Esophagus muscularis mucosa (tissue), 4 donors: ENCODE results near the gene RUSF1. TPM values are rescaled to one million over a fixed set of nuclear protein-coding genes. Genes with fewer than 3 reads are reported as not detected.
A peak's percentile ranks its signal among the peaks of the same experiment; 100 is the strongest.

Experiments used
- DNase-seq: peaks from one replicate; pipeline ENCODE4 v3.0.0-alpha.2; 2017; ENCODE audit errors: extremely low spot score
- H3K27ac ChIP-seq, 4 donors: fragments of 200-600 bp; sonication (generic); replicated peaks in 1 of 4; 1 replicate in 3 of 4; 2 replicates in 1 of 4; pipeline ENCODE4 v1.5.1; 2016 to 2019; ENCODE audit warnings: mild to moderate bottlenecking in 1 of 4
- H3K27me3 ChIP-seq, 4 donors: fragments of 200-600 bp; sonication (generic); one replicate each; pipeline versions ENCODE4 v1.5.1 to v1.6.0; 2016 to 2019
- H3K36me3 ChIP-seq, 4 donors: fragments of 200-600 bp; sonication (generic); one replicate each; pipeline ENCODE4 v1.5.1; 2016 to 2019
- H3K4me1 ChIP-seq, 4 donors: fragments of 200-600 bp; sonication (generic); one replicate each; pipeline ENCODE4 v1.5.1; 2016 to 2019
- H3K4me3 ChIP-seq, 4 donors: fragments of 200-600 bp; sonication (generic); 1 replicate in 2 of 4; 2 replicates in 2 of 4; pipeline ENCODE4 v1.5.1; 2016 to 2019; ENCODE audit warnings: mild to moderate bottlenecking in 4 of 4, moderate library complexity in 1 of 4
- H3K9me3 ChIP-seq, 4 donors: fragments of 200-600 bp; sonication (generic); 1 replicate in 3 of 4; 2 replicates in 1 of 4; pipeline ENCODE4 v1.5.1; 2016 to 2019
- EP300 ChIP-seq: sonication (generic); formaldehyde crosslinking; IDR thresholded peaks from one replicate; pipeline ENCODE4 v1.6.1; 2017; ENCODE audit warnings: antibody characterized with exemption
- POLR2A ChIP-seq: fragments of 450-650 bp; IDR thresholded peaks from one replicate; pipeline ENCODE4 v1.6.1; 2017; ENCODE audit warnings: antibody characterized with exemption, moderate library complexity, mild to moderate bottlenecking, low read depth
- POLR2AphosphoS5 ChIP-seq, 2 donors: sonication (generic); formaldehyde crosslinking; IDR thresholded peaks; one replicate each; pipeline ENCODE4 v1.6.1; 2017; ENCODE audit warnings: antibody characterized with exemption in 2 of 2
- WGBS: methylation state at CpG from one replicate; pipeline ENCODE4 v1.1.5; 2018; 5-methylcytosine and 5-hydroxymethylcytosine counted together
- intact Hi-C: fragments of 100-400 bp; cut with DNase I; formaldehyde crosslinking; loops from one replicate; pipeline ENCODE4 v1.15.1; 2023
- total RNA-seq, 4 donors: library from RNA; depleted of rRNA; stranded (reverse); fragments of >200 nt; gene quantifications; one replicate each; pipeline versions ENCODE4 v1.1.0 to v1.2.1, GENCODE V29; 2016
- TF ChIP-seq, protein P1 (sequence below), 3 experiments: fragments of 200-600 bp in 2 of 3; fragments of 450-650 bp in 1 of 3; sonication (generic) in 2 of 3; IDR thresholded peaks; one replicate each; pipeline ENCODE4 v1.5.1; 2017 to 2019; ENCODE audit warnings: antibody characterized with exemption in 3 of 3, mild to moderate bottlenecking in 2 of 3, moderate library complexity in 1 of 3

RUSF1 gene
- total RNA-seq, 4 donors from 2014 or later: 32.4 to 51.3 (median 43.6) TPM

DNA sequence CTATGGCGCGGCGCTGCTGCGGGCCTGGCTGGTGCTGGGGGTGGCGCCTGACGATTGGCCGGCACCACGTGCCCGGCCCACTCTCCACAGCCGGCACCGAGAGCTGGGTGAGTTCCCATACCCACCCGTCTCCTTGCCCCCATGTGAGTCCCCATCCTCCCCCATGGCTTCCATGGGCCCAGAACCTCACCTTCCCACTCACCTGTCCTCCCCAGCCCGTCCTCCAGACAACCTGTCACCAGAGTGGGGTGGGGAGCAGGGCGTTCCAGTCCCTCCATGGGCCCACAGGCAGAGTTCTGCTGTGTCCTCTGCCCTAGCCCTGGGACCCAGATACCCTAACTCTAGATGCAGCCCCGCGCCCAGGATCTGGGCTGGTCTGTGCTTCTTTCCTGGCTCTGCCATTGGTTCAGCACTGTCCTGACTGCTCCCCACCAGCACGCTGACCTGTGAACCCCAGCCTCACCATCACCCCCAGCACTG is 43.4 kb downstream of the RUSF1 start:
- DNase-seq: no peak
- Histone ChIP-seq H3K36me3 (peaks cover 27 to 57% (median 55%) of the 10 kb centered on the region in 4 donors), H3K4me1 (peaks cover 8 to 15% (median 10%) of the 10 kb centered on the region in 4 donors), H3K4me3 (no peak overlapping the region), H3K9me3 (no peaks in the 10 kb centered on the region), H3K27ac (no peak overlapping the region), H3K27me3 (no peaks in the 10 kb centered on the region)
- TF ChIP-seq POLR2A: no peak
- TF ChIP-seq EP300: no peak
- no peak for TF ChIP-seq POLR2AphosphoS5 (IDR thresholded peaks at IDR 0.05)
- TF ChIP-seq, protein P1, sequence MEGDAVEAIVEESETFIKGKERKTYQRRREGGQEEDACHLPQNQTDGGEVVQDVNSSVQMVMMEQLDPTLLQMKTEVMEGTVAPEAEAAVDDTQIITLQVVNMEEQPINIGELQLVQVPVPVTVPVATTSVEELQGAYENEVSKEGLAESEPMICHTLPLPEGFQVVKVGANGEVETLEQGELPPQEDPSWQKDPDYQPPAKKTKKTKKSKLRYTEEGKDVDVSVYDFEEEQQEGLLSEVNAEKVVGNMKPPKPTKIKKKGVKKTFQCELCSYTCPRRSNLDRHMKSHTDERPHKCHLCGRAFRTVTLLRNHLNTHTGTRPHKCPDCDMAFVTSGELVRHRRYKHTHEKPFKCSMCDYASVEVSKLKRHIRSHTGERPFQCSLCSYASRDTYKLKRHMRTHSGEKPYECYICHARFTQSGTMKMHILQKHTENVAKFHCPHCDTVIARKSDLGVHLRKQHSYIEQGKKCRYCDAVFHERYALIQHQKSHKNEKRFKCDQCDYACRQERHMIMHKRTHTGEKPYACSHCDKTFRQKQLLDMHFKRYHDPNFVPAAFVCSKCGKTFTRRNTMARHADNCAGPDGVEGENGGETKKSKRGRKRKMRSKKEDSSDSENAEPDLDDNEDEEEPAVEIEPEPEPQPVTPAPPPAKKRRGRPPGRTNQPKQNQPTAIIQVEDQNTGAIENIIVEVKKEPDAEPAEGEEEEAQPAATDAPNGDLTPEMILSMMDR (IDR thresholded peaks at IDR 0.05): no peak
- intact Hi-C loops: no loop called here
- WGBS: 96% methylated on average over 5 of the region's 17 CpGs

DNA sequence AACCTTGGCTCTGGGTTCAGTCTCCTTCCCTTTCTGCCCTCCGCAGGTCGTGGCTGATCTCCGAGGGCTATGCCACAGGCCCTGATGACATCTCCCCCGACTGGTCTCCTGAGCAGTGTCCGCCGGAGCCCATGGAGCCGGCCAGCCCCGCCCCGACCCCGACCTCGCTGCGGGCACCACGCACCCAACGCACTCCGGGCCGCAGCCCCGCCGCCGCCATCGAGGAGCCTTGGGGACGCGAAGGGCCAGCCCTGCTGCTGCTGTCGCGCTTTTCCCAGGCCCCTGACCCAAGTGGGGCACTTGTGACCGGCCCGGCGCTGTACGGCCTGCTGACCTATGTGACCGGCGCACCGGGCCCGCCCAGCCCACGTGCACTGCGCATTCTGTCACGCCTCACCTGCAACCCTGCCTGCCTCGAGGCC is 43.8 kb downstream of the RUSF1 start:
- Histone ChIP-seq H3K27ac (no peak overlapping the region), H3K27me3 (no peaks in the 10 kb centered on the region), H3K9me3 (no peaks in the 10 kb centered on the region), H3K36me3 (peaks cover 27 to 57% (median 55%) of the 10 kb centered on the region in 4 donors), H3K4me1 (peaks cover 8 to 15% (median 10%) of the 10 kb centered on the region in 4 donors), H3K4me3 (no peak overlapping the region)
- no peak for DNase-seq
- intact Hi-C loops: no loop called here
- WGBS: 93% methylated on average over 29 of the region's 36 CpGs
- TF ChIP-seq, protein P1 (IDR thresholded peaks at IDR 0.05): no peak
- TF ChIP-seq POLR2AphosphoS5 (IDR thresholded peaks at IDR 0.05) (no peak), EP300 (no peak)

DNA sequence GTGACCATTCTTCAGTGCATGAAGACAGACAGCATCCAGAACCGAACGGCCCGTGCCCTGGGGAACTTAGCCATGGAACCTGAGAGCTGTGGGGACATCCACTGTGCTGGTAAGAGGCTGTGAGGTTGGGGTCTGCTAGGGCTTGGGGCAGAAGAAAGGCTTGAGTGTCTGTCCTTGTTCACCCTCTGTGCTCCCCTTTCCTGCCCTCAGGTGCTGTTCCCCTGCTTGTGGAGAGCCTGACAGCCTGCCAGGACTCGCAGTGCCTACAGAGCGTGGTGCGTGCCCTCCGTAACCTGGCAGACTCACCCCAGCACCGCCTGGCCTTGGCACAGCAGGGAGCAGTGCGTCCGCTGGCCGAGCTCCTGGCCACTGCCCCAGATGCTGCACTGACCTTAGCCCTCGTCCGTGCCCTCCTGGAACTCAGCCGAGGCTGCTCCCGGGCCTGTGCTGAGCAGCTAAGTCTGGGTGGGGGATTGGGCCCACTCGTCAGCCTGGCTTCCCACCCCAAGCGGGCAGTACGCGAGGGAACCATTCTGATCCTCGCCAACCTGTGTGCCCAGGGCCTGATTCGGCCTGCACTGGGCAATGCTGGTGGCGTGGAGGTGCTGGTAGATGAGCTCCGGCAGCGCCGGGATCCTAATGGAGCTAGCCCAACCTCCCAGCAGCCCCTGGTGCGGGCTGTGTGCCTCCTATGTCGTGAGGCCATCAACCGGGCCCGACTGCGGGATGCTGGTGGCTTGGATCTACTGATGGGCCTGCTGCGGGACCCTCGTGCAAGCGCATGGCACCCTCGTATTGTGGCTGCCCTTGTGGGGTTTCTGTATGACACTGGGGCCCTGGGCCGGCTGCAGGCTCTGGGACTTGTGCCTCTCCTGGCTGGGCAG is 46.0 kb downstream of the RUSF1 start:
- Histone ChIP-seq H3K4me1 (peaks cover 18 to 28% (median 21%) of the 10 kb centered on the region in 4 donors), H3K27ac (no peak overlapping the region), H3K27me3 (no peaks in the 10 kb centered on the region), H3K4me3 (no peak overlapping the region), H3K9me3 (no peaks in the 10 kb centered on the region), H3K36me3 (peaks cover 27 to 55% (median 52%) of the 10 kb centered on the region in 4 donors)
- intact Hi-C loops: no loop called here
- WGBS: 98% methylated on average over 5 of the region's 35 CpGs
- TF ChIP-seq POLR2A: no peak
- no peak for TF ChIP-seq POLR2AphosphoS5 (IDR thresholded peaks at IDR 0.05)
- TF ChIP-seq EP300: no peak
- TF ChIP-seq, protein P1 (IDR thresholded peaks at IDR 0.05): no peak
- no peak for DNase-seq

DNA sequence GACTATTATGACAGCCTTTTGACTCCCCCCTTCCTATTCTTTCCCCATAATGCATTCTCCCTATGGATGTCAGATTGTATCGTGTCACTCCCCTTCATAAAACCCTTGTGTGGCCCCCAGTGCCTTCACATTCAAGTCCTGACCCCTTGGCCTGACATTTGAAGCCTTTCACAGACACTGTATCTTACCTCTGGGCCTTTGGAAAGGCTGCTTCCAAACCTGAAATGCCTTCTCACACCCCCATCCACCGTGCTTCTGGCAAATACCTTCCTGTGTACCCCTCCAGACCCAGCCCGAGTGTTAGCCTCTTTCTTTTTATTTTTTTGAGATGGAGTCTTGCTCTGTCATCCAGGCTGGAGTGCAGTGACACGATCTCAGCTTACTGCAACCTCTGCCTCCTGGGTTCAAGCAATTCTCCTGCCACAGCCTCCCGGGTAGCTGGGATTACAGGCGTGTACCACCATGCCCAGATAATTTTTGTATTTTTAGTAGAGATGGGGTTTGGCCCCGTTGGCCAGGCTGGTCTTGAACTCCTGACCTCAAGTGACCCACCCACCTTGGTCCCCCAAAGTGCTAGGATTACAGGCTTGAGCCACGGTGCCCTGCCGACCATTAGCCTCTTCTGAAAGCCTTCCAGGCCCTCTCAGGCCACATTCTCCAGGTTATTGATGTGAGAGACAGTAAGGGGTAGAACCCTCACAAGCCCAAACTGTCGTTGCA is 46.8 kb downstream of the RUSF1 start:
- Histone ChIP-seq H3K9me3 (no peaks in the 10 kb centered on the region), H3K27ac (peak overlapping the region in 2 of 4 donors; percentile 98 to 99), H3K36me3 (peaks cover 27 to 47% (median 44%) of the 10 kb centered on the region in 4 donors), H3K4me3 (no peak overlapping the region), H3K27me3 (no peaks in the 10 kb centered on the region), H3K4me1 (peaks cover 26 to 36% (median 29%) of the 10 kb centered on the region in 4 donors)
- no peak for DNase-seq
- TF ChIP-seq POLR2AphosphoS5 (IDR thresholded peaks at IDR 0.05): no peak
- TF ChIP-seq, protein P1 (IDR thresholded peaks at IDR 0.05): no peak
- no peak for TF ChIP-seq EP300
- TF ChIP-seq POLR2A: no peak
- WGBS: 87% methylated on average over 6 of the region's 10 CpGs
- intact Hi-C loops: no loop called here
